AG04449 (cell line): ENCODE data around the gene MAD1L1.

Experiments
- CTCF ChIA-PET: fragments of 350-600 bp; formaldehyde crosslinking; extraction: SDS; loops from one replicate; lab custom pipeline; 2021; ENCODE audit warnings: antibody characterized with exemption; lab: Yijun Ruan, JAX
- POLR2A ChIA-PET: fragments of 400-600, 350-600 bp; formaldehyde crosslinking; extraction: SDS; loops from one replicate; lab custom pipeline; 2020; ENCODE audit warnings: antibody characterized with exemption, inconsistent platforms; lab: Yijun Ruan, JAX
- DNase-seq: peaks from one replicate; pipeline ENCODE4 v3.0.0-alpha.2; 2010; ENCODE audit warnings: low read depth, low spot score
- H3K4me3 ChIP-seq: 2 replicates; pipeline ENCODE4 v1.5.1; 2011; ENCODE audit warnings: low read depth, mild to moderate bottlenecking, control low read depth, low read length
- TF ChIP-seq, protein P1 (sequence below): IDR thresholded peaks from one replicate; pipeline ENCODE4 v1.5.1; 2011; ENCODE audit warnings: mild to moderate bottlenecking, moderate library complexity, low read length, control low read depth, inconsistent platforms; ENCODE audit not compliant: insufficient read depth; ENCODE audit errors: missing control alignments

Gene MAD1L1

DNA sequence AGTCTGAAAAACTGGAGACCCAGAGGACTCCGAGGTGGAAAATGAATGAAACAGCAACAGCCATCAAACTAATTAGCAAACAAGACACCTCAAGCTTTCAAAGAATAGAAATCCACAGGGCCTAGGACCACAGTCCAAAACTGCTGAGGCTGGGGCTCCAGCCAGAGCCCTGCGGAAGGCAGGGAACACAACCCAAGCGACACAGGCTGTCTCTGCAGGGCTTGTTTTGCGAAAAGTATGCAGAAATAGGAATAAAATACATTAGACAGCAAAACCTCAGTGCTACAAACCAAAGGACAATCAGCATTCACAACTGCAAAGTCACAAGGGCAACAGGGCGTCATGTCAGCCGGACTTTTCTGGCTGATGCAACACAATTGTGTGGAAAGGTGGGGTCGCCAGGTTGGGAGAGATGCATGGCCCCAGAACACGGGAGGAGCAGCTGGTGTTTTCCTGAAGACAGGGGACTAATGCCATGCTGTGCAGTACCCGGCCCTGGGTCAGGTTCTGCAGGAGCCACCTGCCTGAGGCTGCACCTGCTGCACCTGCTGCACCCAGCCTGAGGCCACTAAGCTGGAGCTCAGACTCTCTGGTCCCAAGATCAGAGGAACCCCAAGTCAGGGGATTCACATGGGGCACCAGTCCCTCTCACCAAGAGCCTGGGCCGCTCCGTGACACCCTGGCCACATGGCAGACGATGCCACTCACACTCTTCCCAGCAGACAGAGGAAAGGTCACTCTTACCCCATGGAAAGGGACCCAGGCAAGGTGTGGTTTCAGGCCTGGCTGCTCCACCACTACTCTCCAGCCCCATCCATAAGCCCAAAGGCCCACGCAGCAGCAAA, 74.2 kb downstream of the MAD1L1 start:
- H3K4me3 ChIP-seq = no peak overlapping the region
- ChIA-PET CTCF (interaction anchor here (1.0 to 2.3 kb wide), 7 partner anchors 9 to 494 kb away, joined by 3 to 8 read pairs (median 4); no protein-coding TSS in a partner anchor), POLR2A (interaction anchor here (1.7 kb wide), 1 partner anchor 17 kb away, joined by 9 read pairs; no protein-coding TSS in a partner anchor)
- no peak for DNase-seq
- TF ChIP-seq, protein P1, sequence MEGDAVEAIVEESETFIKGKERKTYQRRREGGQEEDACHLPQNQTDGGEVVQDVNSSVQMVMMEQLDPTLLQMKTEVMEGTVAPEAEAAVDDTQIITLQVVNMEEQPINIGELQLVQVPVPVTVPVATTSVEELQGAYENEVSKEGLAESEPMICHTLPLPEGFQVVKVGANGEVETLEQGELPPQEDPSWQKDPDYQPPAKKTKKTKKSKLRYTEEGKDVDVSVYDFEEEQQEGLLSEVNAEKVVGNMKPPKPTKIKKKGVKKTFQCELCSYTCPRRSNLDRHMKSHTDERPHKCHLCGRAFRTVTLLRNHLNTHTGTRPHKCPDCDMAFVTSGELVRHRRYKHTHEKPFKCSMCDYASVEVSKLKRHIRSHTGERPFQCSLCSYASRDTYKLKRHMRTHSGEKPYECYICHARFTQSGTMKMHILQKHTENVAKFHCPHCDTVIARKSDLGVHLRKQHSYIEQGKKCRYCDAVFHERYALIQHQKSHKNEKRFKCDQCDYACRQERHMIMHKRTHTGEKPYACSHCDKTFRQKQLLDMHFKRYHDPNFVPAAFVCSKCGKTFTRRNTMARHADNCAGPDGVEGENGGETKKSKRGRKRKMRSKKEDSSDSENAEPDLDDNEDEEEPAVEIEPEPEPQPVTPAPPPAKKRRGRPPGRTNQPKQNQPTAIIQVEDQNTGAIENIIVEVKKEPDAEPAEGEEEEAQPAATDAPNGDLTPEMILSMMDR = no peak

DNA sequence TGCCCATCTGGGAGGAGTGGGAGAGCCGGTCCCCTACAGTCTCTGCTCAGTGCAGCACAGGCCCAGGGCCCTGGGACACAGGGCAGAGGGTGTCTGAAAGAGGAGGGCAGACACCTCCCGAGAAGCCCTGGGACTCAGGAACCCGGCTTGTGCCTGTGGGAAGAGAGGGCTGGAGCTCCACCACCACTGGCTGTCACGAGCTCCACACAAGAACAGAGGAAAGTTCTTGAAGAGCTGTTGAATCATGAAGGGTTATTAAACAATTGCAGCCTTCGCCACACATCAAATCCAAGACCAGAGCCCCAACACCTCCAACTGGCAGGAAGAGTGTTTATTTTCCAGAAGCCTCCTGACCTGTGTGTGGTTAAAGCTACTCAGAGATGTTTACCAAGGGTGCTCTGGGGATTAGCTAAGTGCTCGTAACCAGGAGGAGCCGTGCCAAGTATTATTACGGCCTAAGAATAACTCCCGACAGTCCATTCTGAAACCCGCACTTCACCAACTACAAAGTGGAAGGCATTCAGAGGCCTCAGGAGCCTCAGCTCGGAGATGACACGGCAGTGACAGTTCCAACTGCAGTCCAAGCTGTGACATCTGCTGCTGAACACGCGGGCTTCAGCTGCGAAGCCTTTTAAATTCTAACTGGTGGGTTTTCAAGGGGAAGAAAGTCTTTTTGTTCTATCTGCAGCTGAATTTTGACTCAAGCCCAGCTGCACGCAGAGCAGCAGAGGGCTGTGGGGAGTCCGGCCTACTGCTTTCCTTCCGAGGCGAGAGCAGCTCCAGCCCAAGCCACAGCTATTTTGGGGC, 75.1 kb downstream of the MAD1L1 start:
- DNase-seq = peak; percentile 71
- TF ChIP-seq, protein P1 = no peak
- CTCF ChIA-PET = interaction anchor here (0.7 to 2.3 kb wide), 12 partner anchors 8 to 493 kb away, joined by 3 to 8 read pairs (median 4); no protein-coding TSS in a partner anchor
- no peak overlapping the region; the same call in 1 of the 2 replicates for H3K4me3 ChIP-seq
- POLR2A ChIA-PET = interaction anchor here (1.7 kb wide), 1 partner anchor 18 kb away, joined by 9 read pairs; no protein-coding TSS in a partner anchor

DNA sequence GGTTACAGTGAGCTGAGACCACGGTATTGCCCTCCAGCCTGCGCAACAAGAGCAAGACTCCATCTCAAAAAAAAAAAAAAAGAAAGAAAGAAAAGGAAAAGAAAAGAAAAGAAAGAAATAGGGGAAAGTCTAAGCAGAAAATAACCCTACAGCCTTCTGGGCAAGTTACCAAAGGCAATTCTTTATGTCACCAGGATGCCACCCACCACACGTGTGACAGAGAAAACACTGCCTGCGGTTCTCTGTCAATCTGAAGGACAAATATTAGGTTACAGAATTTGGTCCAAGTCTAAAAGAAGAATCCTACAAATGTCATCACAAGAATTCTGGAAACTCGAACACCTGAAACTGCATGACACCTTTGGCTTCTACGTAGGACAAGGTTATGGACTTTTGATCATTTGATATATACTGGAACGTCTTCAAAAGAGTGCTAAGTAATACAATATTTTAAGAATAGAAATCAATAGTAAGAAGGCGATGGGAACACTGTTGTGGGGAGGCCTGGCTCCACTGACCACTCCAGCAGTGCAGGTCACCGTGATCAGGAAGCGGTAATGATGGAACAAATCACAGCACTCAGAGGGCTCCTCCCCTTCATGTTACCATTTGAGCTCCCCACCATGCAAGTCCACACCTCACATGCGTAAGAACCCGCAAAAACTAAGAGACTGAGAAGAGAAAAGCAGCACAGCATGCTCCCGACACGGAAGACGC, 75.8 kb downstream of the MAD1L1 start:
- TF ChIP-seq, protein P1 = no peak
- ChIA-PET POLR2A (interaction anchor here (0.5 to 1.7 kb wide), 2 partner anchors 18 to 157 kb away, joined by 4 to 9 read pairs; no protein-coding TSS in a partner anchor), CTCF (interaction anchor here (0.7 to 2.3 kb wide), 11 partner anchors 7 to 493 kb away, joined by 3 to 8 read pairs (median 4); no protein-coding TSS in a partner anchor)
- DNase-seq = no peak
- no peak overlapping the region; the same call in 1 of the 2 replicates for H3K4me3 ChIP-seq

DNA sequence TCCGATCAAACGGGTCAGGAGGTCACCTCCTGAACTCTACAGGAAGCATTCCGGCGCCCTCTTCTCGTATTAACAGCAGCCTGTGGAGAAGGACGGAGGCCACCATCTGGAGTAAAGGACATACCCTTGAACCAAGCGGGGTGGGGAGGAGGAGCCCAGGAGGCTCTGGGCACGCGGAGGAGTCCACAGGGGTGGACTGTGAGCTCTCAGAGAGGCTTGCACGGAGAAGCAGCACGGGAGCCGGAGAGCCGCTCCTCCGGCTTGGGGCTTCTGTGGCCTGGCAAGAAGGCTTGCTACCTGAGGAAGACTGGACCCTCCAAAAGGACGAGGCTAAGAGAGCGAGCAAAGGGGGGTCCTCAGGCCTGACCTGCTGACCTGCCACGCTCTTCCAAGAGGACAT, 77.9 kb downstream of the MAD1L1 start:
- TF ChIP-seq, protein P1 = no peak
- ChIA-PET CTCF (interaction anchor here (0.8 kb wide), 2 partner anchors 10 to 61 kb away, joined by 3 to 4 read pairs; no protein-coding TSS in a partner anchor), POLR2A (no interaction called here)
- no peak overlapping the region for H3K4me3 ChIP-seq
- no peak for DNase-seq

DNA sequence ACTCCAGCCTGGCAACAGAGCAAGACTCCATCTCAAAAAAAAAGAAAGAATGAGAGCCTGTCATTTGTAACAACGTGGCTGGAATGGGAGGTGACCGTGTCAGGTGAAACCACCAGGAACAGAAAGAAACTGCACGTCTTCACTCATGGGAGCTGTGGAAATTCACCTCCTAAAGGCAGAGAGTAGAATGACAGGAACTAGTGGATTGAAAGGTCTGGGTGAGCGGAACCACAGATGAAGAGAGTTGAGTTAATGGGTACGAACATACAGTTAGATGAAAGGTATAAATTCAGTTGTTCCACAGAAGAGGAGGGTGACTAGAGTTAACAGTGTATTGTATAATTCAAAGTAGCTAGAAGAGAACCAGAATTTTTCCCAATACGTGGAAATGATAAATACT, 78.6 kb downstream of the MAD1L1 start:
- ChIA-PET CTCF (interaction anchor here (0.7 to 1.5 kb wide), 5 partner anchors 9 to 198 kb away, joined by 3 to 4 read pairs (median 3); no protein-coding TSS in a partner anchor), POLR2A (no interaction called here)
- H3K4me3 ChIP-seq = no peak overlapping the region
- no peak for DNase-seq
- TF ChIP-seq, protein P1 = no peak
